Heart right ventricle (tissue), 16 donors: ENCODE results near the gene HRH1. TPM values are rescaled to one million over a fixed set of nuclear protein-coding genes. Genes with fewer than 3 reads are reported as not detected.

Experiments used
- ATAC-seq, 8 donors: fragments of 200-7000 bp; cut with Tn5 transposase; one replicate each; pipeline ENCODE4 v1.9.1; 2020; ENCODE audit warnings: mild to moderate bottlenecking in 8 of 8, moderate library complexity in 8 of 8, moderate number of reproducible peaks in 1 of 8
- DNase-seq, 2 donors: peaks; one replicate each; pipeline ENCODE4 v3.0.0-alpha.2; 2020
- H3K27ac ChIP-seq, 10 donors: fragments of 200-600 bp; sonication (generic) in 2 of 10; one replicate each; pipeline versions ENCODE4 v1.5.0 to v1.8.0; 2020 to 2022; ENCODE audit warnings: mild to moderate bottlenecking in 3 of 10
- H3K27me3 ChIP-seq, 7 donors: fragments of 200-600 bp; one replicate each; pipeline ENCODE4 v1.8.0; 2021 to 2022; ENCODE audit warnings: mild to moderate bottlenecking in 2 of 7
- H3K36me3 ChIP-seq, 9 donors: fragments of 200-600 bp; sonication (generic) in 1 of 9; one replicate each; pipeline versions ENCODE4 v1.5.0 to v1.8.0; 2020 to 2022; ENCODE audit warnings: mild to moderate bottlenecking in 2 of 9
- H3K4me1 ChIP-seq, 9 donors: fragments of 200-600 bp; sonication (generic) in 1 of 9; one replicate each; pipeline versions ENCODE4 v1.5.0 to v1.8.0; 2020 to 2022; ENCODE audit warnings: mild to moderate bottlenecking in 4 of 9
- H3K4me3 ChIP-seq, 10 donors: fragments of 200-600 bp; sonication (generic) in 2 of 10; one replicate each; pipeline versions ENCODE4 v1.5.0 to v1.8.0; 2020 to 2022; ENCODE audit warnings: mild to moderate bottlenecking in 7 of 10, moderate library complexity in 2 of 10
- H3K9me3 ChIP-seq, 11 donors: fragments of 200-600 bp in 10 of 11; sonication (generic) in 2 of 11; one replicate each; pipeline versions ENCODE4 v1.5.0 to v1.8.0; 2013 to 2022; ENCODE audit warnings: mild to moderate bottlenecking in 2 of 11, control low read depth in 1 of 11, moderate library complexity in 1 of 11
- WGBS, 2 donors: extraction: QIAGEN DNeasy Blood & Tissue Kit; methylation state at CpG; one replicate each; pipeline ENCODE4 v1.1.7; 2013; ENCODE audit warnings: inconsistent platforms in 1 of 2; 5-methylcytosine and 5-hydroxymethylcytosine counted together
- intact Hi-C, 10 donors: fragments of 100-400 bp; cut with DNase I; formaldehyde crosslinking; loops; one replicate each; pipeline versions ENCODE4 v1.11.1 to v1.14.2; 2022
- polyA plus RNA-seq, 2 donors: library from polyadenylated mRNA; stranded (reverse); fragments of 200-250 nt; gene quantifications; one replicate each; pipeline ENCODE4 v1.2.3, GENCODE V29; 2013
- total RNA-seq, 10 donors: library from RNA; stranded (reverse); fragmentation: NEBNext Ultra II Directional in 3 of 10; extraction: Animal tissue kit (Norgen Biotek cat#: 25700) in 3 of 10; gene quantifications; one replicate each; pipeline versions ENCODE4 v1.2.1 to v1.2.4, GENCODE V29; 2021 to 2023
- TF ChIP-seq, protein P1 (sequence below), 9 donors: fragments of 200-600 bp; sonication (generic) in 2 of 9; IDR thresholded peaks; one replicate each; pipeline versions ENCODE4 v1.5.0 to v1.8.0; 2021 to 2022; ENCODE audit warnings: antibody characterized with exemption in 9 of 9, mild to moderate bottlenecking in 5 of 9, moderate library complexity in 1 of 9
- donor health status: Arrhythmogenic right ventricular cardiomyopathy.
- donor health status: ischemic (EF 13 %, LVEDD 7.1; RV severe dilation, severe dysfunction).
- donor health status: healthy with polysubstance abuse.
- donor health status: DM: no; HTN: yes; CAD: no.
- donor health status: DM: no; HTN: no; CAD: no.
- donor health status: ischemic (EF 25% LVEDD 6.9; RV normal size, moderate dysfunction).
- donor health status: ischemic (EF 25% LVEDD 5.7; RV mildly dilated, moderate dysfunction).
- donor health status: healthy.
- donor health status: DM: yes; HTN: yes; CAD: no.
- donor health status: Ischemic cardiomyopathy.
- donor health status: ischemic (EF 35%, LVEDD 5.7; RV mildly dilated, moderate dysfunction).
- donor health status: nonischemic (EF 11% LVEDD 7.7; RV severe dilation, severe dysfunction).
- donor health status: DM: yes; HTN: yes; CAD: no.
- donor health status: PGD.
- donor health status: ischemic (EF 29% LVEDD 5.4; RV normal size, mild dysfunction).
- donor health status: nonischemic (EF 23%, LVEDD 6.1; RV moderate dilation, normal function).

HRH1 gene
- total and polyA plus RNA-seq, 12 donors: 0.57 to 3.1 (median 1.3) TPM

- DNase-seq: no peak
- Histone ChIP-seq H3K9me3 (no peaks in the 10 kb centered on the region), H3K36me3 (no peaks in the 10 kb centered on the region), H3K4me3 (no peak overlapping the region), H3K4me1 (no peaks in the 10 kb centered on the region), H3K27me3 (peaks cover 0 to 3% (median 0%) of the 10 kb centered on the region in 7 donors), H3K27ac (no peak overlapping the region)
- intact Hi-C loops: loop anchor here in 1 of 10 donors (10.0 kb wide), 1 partner anchor 77 kb away; no protein-coding TSS in a partner anchor
- TF ChIP-seq, protein P1, sequence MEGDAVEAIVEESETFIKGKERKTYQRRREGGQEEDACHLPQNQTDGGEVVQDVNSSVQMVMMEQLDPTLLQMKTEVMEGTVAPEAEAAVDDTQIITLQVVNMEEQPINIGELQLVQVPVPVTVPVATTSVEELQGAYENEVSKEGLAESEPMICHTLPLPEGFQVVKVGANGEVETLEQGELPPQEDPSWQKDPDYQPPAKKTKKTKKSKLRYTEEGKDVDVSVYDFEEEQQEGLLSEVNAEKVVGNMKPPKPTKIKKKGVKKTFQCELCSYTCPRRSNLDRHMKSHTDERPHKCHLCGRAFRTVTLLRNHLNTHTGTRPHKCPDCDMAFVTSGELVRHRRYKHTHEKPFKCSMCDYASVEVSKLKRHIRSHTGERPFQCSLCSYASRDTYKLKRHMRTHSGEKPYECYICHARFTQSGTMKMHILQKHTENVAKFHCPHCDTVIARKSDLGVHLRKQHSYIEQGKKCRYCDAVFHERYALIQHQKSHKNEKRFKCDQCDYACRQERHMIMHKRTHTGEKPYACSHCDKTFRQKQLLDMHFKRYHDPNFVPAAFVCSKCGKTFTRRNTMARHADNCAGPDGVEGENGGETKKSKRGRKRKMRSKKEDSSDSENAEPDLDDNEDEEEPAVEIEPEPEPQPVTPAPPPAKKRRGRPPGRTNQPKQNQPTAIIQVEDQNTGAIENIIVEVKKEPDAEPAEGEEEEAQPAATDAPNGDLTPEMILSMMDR (IDR thresholded peaks at IDR 0.05): no peak
- no peak for ATAC-seq
- 76 to 77% methylated on average over 8 of the region's 8 CpGs for WGBS, 2 donors
Observed at GRCh38 chr3:11247362-11247761, 93.1 kb downstream of the HRH1 start.

DNA sequence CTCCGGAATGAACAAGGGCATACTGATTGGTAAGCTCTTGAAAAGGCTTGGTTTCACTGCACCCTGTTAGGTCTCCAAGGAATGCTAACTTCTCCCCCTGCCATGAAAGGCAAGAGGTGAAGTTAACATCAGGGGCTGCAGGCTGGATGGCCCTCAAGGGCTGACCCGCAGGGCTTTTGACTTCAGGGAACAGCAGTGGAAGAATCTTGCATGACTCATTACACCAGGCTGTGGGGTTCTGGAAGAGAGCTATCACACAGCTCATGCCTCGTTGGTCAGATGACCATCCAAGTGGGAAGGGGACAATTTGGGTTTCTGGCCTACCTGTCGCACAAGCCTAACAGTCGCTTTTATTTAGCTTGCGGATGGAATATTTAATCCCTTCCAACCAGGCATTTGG is 94.3 kb downstream of the HRH1 start:
- Histone ChIP-seq H3K4me3 (no peak overlapping the region), H3K4me1 (no peaks in the 10 kb centered on the region), H3K9me3 (no peaks in the 10 kb centered on the region), H3K27ac (no peak overlapping the region), H3K36me3 (no peaks in the 10 kb centered on the region), H3K27me3 (peaks cover 0 to 3% (median 0%) of the 10 kb centered on the region in 7 donors)
- intact Hi-C loops: loop anchor here in 1 of 10 donors (10.0 kb wide), 1 partner anchor 76 kb away; no protein-coding TSS in a partner anchor
- ATAC-seq (no peak), DNase-seq (no peak)
- WGBS, 2 donors: 89 to 90% methylated on average over 6 of the region's 6 CpGs
- TF ChIP-seq, protein P1 (IDR thresholded peaks at IDR 0.05): no peak

- Histone ChIP-seq H3K27ac (no peak overlapping the region), H3K36me3 (no peaks in the 10 kb centered on the region), H3K9me3 (no peaks in the 10 kb centered on the region), H3K27me3 (no peaks in the 10 kb centered on the region), H3K4me1 (no peaks in the 10 kb centered on the region), H3K4me3 (no peak overlapping the region)
- TF ChIP-seq, protein P1 (IDR thresholded peaks at IDR 0.05): no peak
- 73 to 83% methylated on average over 10 of the region's 10 CpGs for WGBS, 2 donors
- no peak for DNase-seq
- intact Hi-C loops: loop anchor here in 1 of 10 donors (10.0 kb wide), 1 partner anchor 54 kb away; no protein-coding TSS in a partner anchor
- peak in 1 of 8 donors; percentile 46 for ATAC-seq
Observed at GRCh38 chr3:11250902-11251806, 96.9 kb downstream of the HRH1 start.

DNA sequence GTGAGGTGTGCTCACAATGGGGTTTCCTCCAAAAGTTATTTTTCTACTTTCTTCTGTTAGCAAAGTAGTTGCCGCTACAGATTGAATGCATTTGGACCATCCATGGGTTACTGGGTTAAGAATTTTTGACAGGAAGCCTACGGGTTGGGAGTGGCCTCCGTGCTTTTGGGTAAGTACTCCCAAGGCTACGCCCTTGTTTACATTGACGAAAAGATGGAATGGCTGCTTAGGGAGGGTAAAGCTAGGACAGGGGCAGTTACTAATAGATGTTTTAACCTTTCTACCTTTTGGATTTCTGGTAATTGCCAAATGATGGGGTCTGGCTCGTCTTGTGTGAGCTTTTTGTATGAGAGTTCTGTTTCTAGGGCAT is 97.5 kb downstream of the HRH1 start:
- Histone ChIP-seq H3K36me3 (no peaks in the 10 kb centered on the region), H3K9me3 (no peaks in the 10 kb centered on the region), H3K4me1 (no peaks in the 10 kb centered on the region), H3K4me3 (no peak overlapping the region), H3K27me3 (no peaks in the 10 kb centered on the region), H3K27ac (no peak overlapping the region)
- ATAC-seq: no peak
- intact Hi-C loops: loop anchor here in 1 of 10 donors (10.0 kb wide), 1 partner anchor 53 kb away; no protein-coding TSS in a partner anchor
- no peak for DNase-seq
- TF ChIP-seq, protein P1 (IDR thresholded peaks at IDR 0.05): no peak
- 76 to 77% methylated on average over 6 of the region's 6 CpGs for WGBS, 2 donors
